ENCODE measurements around the gene CD247. TPM values are rescaled to one million over a fixed set of nuclear protein-coding genes. Genes with fewer than 3 reads are reported as not detected.

CD247 gene
- total RNA-seq, 1 experiment from 2014 or later = 0.97 TPM

DNA sequence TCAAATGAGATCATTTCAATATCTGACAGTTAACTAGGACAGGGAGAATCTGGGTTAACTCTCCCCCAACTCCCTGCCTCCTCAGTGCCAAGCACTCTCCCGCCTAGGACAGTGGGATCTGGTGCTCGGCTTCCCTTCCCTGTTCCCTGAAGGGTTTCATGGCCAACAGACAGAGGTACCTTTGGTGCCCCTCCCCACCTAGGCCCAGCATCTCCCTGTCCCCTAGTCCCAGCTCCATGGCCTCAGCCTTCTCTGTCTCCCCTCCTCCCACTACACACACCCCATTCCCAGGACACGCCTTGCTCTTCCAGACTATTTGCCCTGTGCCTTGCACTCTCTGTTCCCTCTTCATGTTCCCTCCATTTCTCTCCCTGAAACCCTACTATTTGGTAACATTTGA is 77.1 kb downstream of the CD247 start:
- Mint-ChIP-seq H3K36me3 (ENCODE audit: insufficient read depth, unreplicated experiment) (peaks cover 8% of the 10 kb centered on the region), H3K27ac (ENCODE audit: unreplicated experiment) (peak overlapping the region; percentile 8), H3K27me3 (ENCODE audit: unreplicated experiment) (no peaks in the 10 kb centered on the region), H3K9me3 (ENCODE audit: low read depth, unreplicated experiment) (no peaks in the 10 kb centered on the region), H3K4me1 (ENCODE audit: low read depth, unreplicated experiment) (peaks cover 19% of the 10 kb centered on the region), H3K4me3 (ENCODE audit: low read depth, unreplicated experiment) (no peak overlapping the region)
- BruUV-seq (replicated peaks) = no TSS peak
- CTCF ChIA-PET = interaction anchor here (0.9 kb wide), 1 partner anchor 173 kb away, joined by 3 read pairs; no protein-coding TSS in a partner anchor
- TF ChIP-seq, protein P1, sequence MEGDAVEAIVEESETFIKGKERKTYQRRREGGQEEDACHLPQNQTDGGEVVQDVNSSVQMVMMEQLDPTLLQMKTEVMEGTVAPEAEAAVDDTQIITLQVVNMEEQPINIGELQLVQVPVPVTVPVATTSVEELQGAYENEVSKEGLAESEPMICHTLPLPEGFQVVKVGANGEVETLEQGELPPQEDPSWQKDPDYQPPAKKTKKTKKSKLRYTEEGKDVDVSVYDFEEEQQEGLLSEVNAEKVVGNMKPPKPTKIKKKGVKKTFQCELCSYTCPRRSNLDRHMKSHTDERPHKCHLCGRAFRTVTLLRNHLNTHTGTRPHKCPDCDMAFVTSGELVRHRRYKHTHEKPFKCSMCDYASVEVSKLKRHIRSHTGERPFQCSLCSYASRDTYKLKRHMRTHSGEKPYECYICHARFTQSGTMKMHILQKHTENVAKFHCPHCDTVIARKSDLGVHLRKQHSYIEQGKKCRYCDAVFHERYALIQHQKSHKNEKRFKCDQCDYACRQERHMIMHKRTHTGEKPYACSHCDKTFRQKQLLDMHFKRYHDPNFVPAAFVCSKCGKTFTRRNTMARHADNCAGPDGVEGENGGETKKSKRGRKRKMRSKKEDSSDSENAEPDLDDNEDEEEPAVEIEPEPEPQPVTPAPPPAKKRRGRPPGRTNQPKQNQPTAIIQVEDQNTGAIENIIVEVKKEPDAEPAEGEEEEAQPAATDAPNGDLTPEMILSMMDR (IDR thresholded peaks at IDR 0.05; ENCODE audit: unreplicated experiment) = no peak
- intact Hi-C loops (cut with micrococcal nuclease; ENCODE audit: unreplicated experiment) = loop anchor here (5.0 kb wide), 1 partner anchor 214 kb away; no protein-coding TSS in a partner anchor
- no peak for DNase-seq

DNA sequence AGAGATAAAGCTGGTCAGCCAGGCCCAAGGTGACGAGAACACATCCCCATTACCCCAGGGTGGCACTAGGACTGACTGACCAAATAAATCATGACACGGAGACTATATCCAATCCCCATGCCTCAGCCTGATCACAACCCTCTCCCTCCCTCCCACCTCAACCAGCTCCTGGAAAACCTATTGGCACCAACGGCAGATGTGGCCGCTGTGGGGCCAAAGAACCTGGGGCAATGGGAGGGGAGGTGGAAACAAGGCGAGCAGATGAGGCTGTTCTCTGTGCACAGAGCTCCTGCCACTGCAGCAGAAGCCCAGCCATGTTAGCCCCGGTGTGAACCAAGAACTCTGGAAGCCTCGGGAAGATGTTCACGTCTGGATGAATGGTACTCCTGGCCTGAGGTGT is 77.6 kb downstream of the CD247 start:
- H3K27ac Mint-ChIP-seq (ENCODE audit: unreplicated experiment) = no peak overlapping the region
- H3K4me3 Mint-ChIP-seq (ENCODE audit: low read depth, unreplicated experiment) = peak overlapping the region; percentile 65
- no TSS peak for BruUV-seq (replicated peaks)

DNA sequence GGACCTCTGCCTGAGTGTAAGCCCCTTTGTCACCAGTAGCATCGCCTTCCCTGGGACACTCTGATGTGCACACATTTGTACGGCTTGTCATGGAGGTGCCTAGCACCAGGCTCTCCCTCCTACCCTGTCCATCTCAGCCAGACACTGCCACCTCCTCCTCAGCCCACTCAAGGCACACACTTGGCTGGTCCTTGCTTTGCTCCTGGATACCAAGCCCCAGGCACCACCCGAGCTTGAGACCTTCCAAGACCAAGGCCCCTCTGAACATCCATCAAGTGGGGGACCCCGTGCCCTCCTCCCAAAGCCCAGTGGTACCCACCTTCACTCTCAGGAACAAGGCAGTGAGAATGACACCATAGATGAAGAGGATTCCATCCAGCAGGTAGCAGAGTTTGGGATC is 78.0 kb downstream of the CD247 start:
- TF ChIP-seq, protein P1 (IDR thresholded peaks at IDR 0.05; ENCODE audit: unreplicated experiment) = no peak
- intact Hi-C loops (cut with micrococcal nuclease; ENCODE audit: unreplicated experiment) = loop anchor here (5.0 kb wide), 1 partner anchor 213 kb away; no protein-coding TSS in a partner anchor
- no peak for DNase-seq
- CTCF ChIA-PET = interaction anchor here (0.8 kb wide), 1 partner anchor 279 kb away, joined by 3 read pairs; no protein-coding TSS in a partner anchor
- no peaks in the 10 kb centered on the region for H3K9me3 Mint-ChIP-seq (ENCODE audit: low read depth, unreplicated experiment)
- peak overlapping the region; percentile 65 for H3K4me3 Mint-ChIP-seq (ENCODE audit: low read depth, unreplicated experiment)
- BruUV-seq (replicated peaks) = no TSS peak
- H3K36me3 Mint-ChIP-seq (ENCODE audit: insufficient read depth, unreplicated experiment) = peaks cover 8% of the 10 kb centered on the region
- peaks cover 19% of the 10 kb centered on the region for H3K4me1 Mint-ChIP-seq (ENCODE audit: low read depth, unreplicated experiment)
- no peak overlapping the region for H3K27ac Mint-ChIP-seq (ENCODE audit: unreplicated experiment)
- H3K27me3 Mint-ChIP-seq (ENCODE audit: unreplicated experiment) = no peaks in the 10 kb centered on the region

More for the DNA sequence above, 77.6 kb downstream of the CD247 start:
- Mint-ChIP-seq H3K9me3 (ENCODE audit: low read depth, unreplicated experiment) (no peaks in the 10 kb centered on the region), H3K4me1 (ENCODE audit: low read depth, unreplicated experiment) (peaks cover 19% of the 10 kb centered on the region), H3K27me3 (ENCODE audit: unreplicated experiment) (no peaks in the 10 kb centered on the region), H3K36me3 (ENCODE audit: insufficient read depth, unreplicated experiment) (peaks cover 8% of the 10 kb centered on the region)
- TF ChIP-seq, protein P1 (IDR thresholded peaks at IDR 0.05; ENCODE audit: unreplicated experiment) = no peak
- DNase-seq = no peak
- CTCF ChIA-PET = interaction anchor here (0.8 to 0.9 kb wide), 2 partner anchors 173 to 279 kb away, joined by 3 read pairs; no protein-coding TSS in a partner anchor
- intact Hi-C loops (cut with micrococcal nuclease; ENCODE audit: unreplicated experiment) = loop anchor here (5.0 kb wide), 1 partner anchor 213 kb away; no protein-coding TSS in a partner anchor

DNA sequence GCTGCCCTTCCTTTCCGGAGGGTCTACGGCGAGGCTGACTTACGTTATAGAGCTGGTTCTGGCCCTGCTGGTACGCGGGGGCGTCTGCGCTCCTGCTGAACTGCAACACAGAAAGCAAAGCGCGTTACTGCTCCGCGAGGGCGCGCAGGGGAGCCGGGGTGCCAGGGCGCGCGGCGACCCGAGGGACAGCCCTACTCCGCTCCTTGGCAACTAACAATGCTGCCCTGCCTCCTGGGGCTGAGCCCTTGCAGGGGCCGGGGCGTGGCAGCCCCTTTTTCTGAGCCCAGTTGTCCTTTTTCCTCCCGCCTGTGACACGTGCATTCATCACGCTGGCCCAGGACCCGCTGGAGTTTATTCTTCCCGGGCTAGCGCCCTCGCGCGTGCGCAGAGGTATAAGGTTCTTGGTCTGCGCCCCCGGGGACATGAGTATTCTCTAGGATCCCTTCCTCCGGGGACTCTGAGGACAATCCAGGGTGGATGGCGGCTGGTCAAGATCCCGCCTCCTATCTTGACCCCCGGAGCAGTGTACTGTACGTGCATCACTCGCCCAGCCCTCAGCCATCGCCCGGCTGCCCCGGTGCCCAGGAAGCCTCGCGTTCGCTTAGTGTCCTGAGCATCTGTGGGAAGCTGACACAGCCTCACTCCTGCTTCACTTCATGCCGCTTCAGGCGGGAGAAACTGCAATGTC is 78.9 kb downstream of the CD247 start:
- TF ChIP-seq, protein P1 (IDR thresholded peaks at IDR 0.05; ENCODE audit: unreplicated experiment) = no peak
- Mint-ChIP-seq H3K27ac (ENCODE audit: unreplicated experiment) (no peak overlapping the region), H3K36me3 (ENCODE audit: insufficient read depth, unreplicated experiment) (peaks cover 8% of the 10 kb centered on the region), H3K27me3 (ENCODE audit: unreplicated experiment) (no peaks in the 10 kb centered on the region), H3K4me3 (ENCODE audit: low read depth, unreplicated experiment) (peak overlapping the region; percentile 65), H3K4me1 (ENCODE audit: low read depth, unreplicated experiment) (peaks cover 19% of the 10 kb centered on the region), H3K9me3 (ENCODE audit: low read depth, unreplicated experiment) (no peaks in the 10 kb centered on the region)
- CTCF ChIA-PET = interaction anchor here (1.0 to 1.2 kb wide), 3 partner anchors 8 to 219 kb away, joined by 3 to 4 read pairs (median 3); partner anchors contain the start of gene POU2F1
- intact Hi-C loops (cut with micrococcal nuclease; ENCODE audit: unreplicated experiment) = loop anchor here (10.0 kb wide), 1 partner anchor 315 kb away; no protein-coding TSS in a partner anchor
- peak; percentile 64 for DNase-seq
- BruUV-seq (replicated peaks) = no TSS peak
